ENCODE results near the gene TEKT1. TPM values are rescaled to one million over a fixed set of nuclear protein-coding genes. Genes with fewer than 3 reads are reported as not detected.
A peak's percentile ranks its signal among the peaks of the same experiment; 100 is the strongest.
"Not testable (repeated sequence)": the region's sequence is repeated elsewhere in the genome, so short reads cannot be mapped to it uniquely, and the experiment has no call there.

The TEKT1 gene
- total and polyA plus RNA-seq, 10 donors, result not detected

- DNase-seq, result no peak
- no peak overlapping the region for H3K27ac ChIP-seq
- intact Hi-C loops (cut with DNase I; ENCODE audit: low total_unique reads), result no loop called here
- peaks cover 0 to 43% (median 0%) of the 10 kb centered on the region in 7 donors for H3K27me3 ChIP-seq (replicated peaks in 1 of 7)
- H3K36me3 ChIP-seq, result no peaks in the 10 kb centered on the region
- H3K4me1 ChIP-seq, result no peaks in the 10 kb centered on the region
- TF ChIP-seq POLR2AphosphoS5 (IDR thresholded peaks at IDR 0.05) (no peak), POLR2A (IDR thresholded peaks at IDR 0.05) (no peak), CTCF (IDR thresholded peaks at IDR 0.05 in 8 of 11, conservative IDR thresholded peaks at IDR 0.05 in 3 of 11) (no peak)
- H3K9me3 ChIP-seq, result no peaks in the 10 kb centered on the region
- WGBS, 5 donors, result 73 to 92% (median 82%) methylated on average over 2 of the region's 2 CpGs
- no peak overlapping the region for H3K4me3 ChIP-seq
Observed at GRCh38 chr17:6857904-6858303, 26.4 kb upstream of the TEKT1 start.

GRCh38 chr17:6857336-6857735, 25.8 kb upstream of the TEKT1 start:
- intact Hi-C loops (cut with DNase I; ENCODE audit: low total_unique reads), result no loop called here
- no peak for DNase-seq
- Histone ChIP-seq H3K36me3 (no peaks in the 10 kb centered on the region), H3K9me3 (no peaks in the 10 kb centered on the region), H3K4me1 (no peaks in the 10 kb centered on the region), H3K4me3 (no peak overlapping the region), H3K27me3 (replicated peaks in 1 of 7) (peaks cover 0 to 40% (median 0%) of the 10 kb centered on the region in 7 donors), H3K27ac (no peak overlapping the region)
- no peak for TF ChIP-seq POLR2AphosphoS5 (IDR thresholded peaks at IDR 0.05)
- WGBS, 5 donors, result 56 to 67% (median 64%) methylated on average over 6 of the region's 6 CpGs

- TF ChIP-seq POLR2A (IDR thresholded peaks at IDR 0.05), result no peak
- no peak for TF ChIP-seq CTCF (IDR thresholded peaks at IDR 0.05 in 8 of 11, conservative IDR thresholded peaks at IDR 0.05 in 3 of 11)
- TF ChIP-seq POLR2AphosphoS5 (IDR thresholded peaks at IDR 0.05), result no peak
- H3K27ac ChIP-seq, result no peak overlapping the region
- no peaks in the 10 kb centered on the region for H3K9me3 ChIP-seq
- H3K27me3 ChIP-seq (replicated peaks in 1 of 7), result peaks cover 0 to 31% (median 0%) of the 10 kb centered on the region in 7 donors
- H3K4me1 ChIP-seq, result no peaks in the 10 kb centered on the region
- 72 to 87% (median 75%) methylated on average over 3 of the region's 3 CpGs for WGBS, 5 donors
- intact Hi-C loops (cut with DNase I; ENCODE audit: low total_unique reads), result no loop called here
- H3K4me3 ChIP-seq, result no peak overlapping the region
- no peak for DNase-seq
- H3K36me3 ChIP-seq, result no peaks in the 10 kb centered on the region
Observed at GRCh38 chr17:6856051-6856450, 24.5 kb upstream of the TEKT1 start.

- peaks cover 0 to 28% (median 0%) of the 10 kb centered on the region in 7 donors for H3K27me3 ChIP-seq (replicated peaks in 1 of 7)
- no peak for DNase-seq
- H3K36me3 ChIP-seq, result no peaks in the 10 kb centered on the region
- peak overlapping the region in 1 of 8 donors; percentile 31 for H3K4me3 ChIP-seq
- H3K9me3 ChIP-seq, result no peaks in the 10 kb centered on the region
- H3K27ac ChIP-seq, result no peak overlapping the region
- no peak for TF ChIP-seq POLR2AphosphoS5 (IDR thresholded peaks at IDR 0.05)
- TF ChIP-seq CTCF (IDR thresholded peaks at IDR 0.05 in 8 of 11, conservative IDR thresholded peaks at IDR 0.05 in 3 of 11), result peak in 1 of 11 experiments; percentile 12
- no peak for TF ChIP-seq POLR2A (IDR thresholded peaks at IDR 0.05)
- WGBS, 5 donors, result 23 to 51% (median 33%) methylated on average over 16 to 19 of the region's 19 CpGs
- intact Hi-C loops (cut with DNase I; ENCODE audit: low total_unique reads), result no loop called here
- no peaks in the 10 kb centered on the region for H3K4me1 ChIP-seq
Observed at GRCh38 chr17:6853764-6854442, 22.4 kb upstream of the TEKT1 start.

GRCh38 chr17:6848545-6849179, 17.1 kb upstream of the TEKT1 start:
- not testable (repeated sequence) for H3K36me3 ChIP-seq, H3K4me3 ChIP-seq, DNase-seq, H3K4me1 ChIP-seq, H3K9me3 ChIP-seq, H3K27ac ChIP-seq
- WGBS, 5 donors, result 64 to 74% (median 68%) methylated on average over 5 to 7 of the region's 7 CpGs
- peaks cover 0 to 33% (median 0%) of the 10 kb centered on the region in 7 donors for H3K27me3 ChIP-seq (replicated peaks in 1 of 7)
- intact Hi-C loops (cut with DNase I; ENCODE audit: low total_unique reads), result loop anchor here (10.0 kb wide), 1 partner anchor 146 kb away; the partner anchor contains the start of gene ALOX12

- H3K4me3 ChIP-seq, H3K9me3 ChIP-seq, H3K27ac ChIP-seq, DNase-seq, H3K36me3 ChIP-seq: not testable (repeated sequence)
- Histone ChIP-seq H3K27me3 (replicated peaks in 1 of 7) (peaks cover 0 to 40% (median 0%) of the 10 kb centered on the region in 7 donors), H3K4me1 (peaks cover 0 to 10% (median 5%) of the 10 kb centered on the region in 6 donors)
- WGBS, 5 donors, result 19 to 43% (median 31%) methylated on average over 6 of the region's 6 CpGs
- intact Hi-C loops (cut with DNase I; ENCODE audit: low total_unique reads), result loop anchor here (10.0 kb wide), 1 partner anchor 149 kb away; the partner anchor contains the start of gene ALOX12
Observed at GRCh38 chr17:6846138-6846537, 14.6 kb upstream of the TEKT1 start.

- H3K9me3 ChIP-seq, H3K4me3 ChIP-seq, H3K27ac ChIP-seq, DNase-seq, H3K36me3 ChIP-seq: not testable (repeated sequence)
- intact Hi-C loops (cut with DNase I; ENCODE audit: low total_unique reads), result loop anchor here (10.0 kb wide), 1 partner anchor 150 kb away; the partner anchor contains the start of gene ALOX12
- H3K27me3 ChIP-seq (replicated peaks in 1 of 7), result peaks cover 0 to 49% (median 4%) of the 10 kb centered on the region in 7 donors
- H3K4me1 ChIP-seq, result peaks cover 0 to 10% (median 5%) of the 10 kb centered on the region in 6 donors
- 56 to 82% (median 73%) methylated on average over 4 of the region's 4 CpGs for WGBS, 5 donors
Observed at GRCh38 chr17:6844406-6844805, 12.9 kb upstream of the TEKT1 start.
